WTC11 (cell line): ENCODE results near the gene CEP152. TPM values are rescaled to one million over a fixed set of nuclear protein-coding genes. Genes with fewer than 3 reads are reported as not detected.

ENCODE experiments used
- ATAC-seq: fragments of 200-7000 bp; cut with Tn5 transposase; 2 replicates; pipeline ENCODE4 v1.10.0; 2021; ENCODE audit warnings: mild to moderate bottlenecking, moderate library complexity
- CTCF ChIA-PET: fragments of 300-600 bp; sonication (Branson Sonifier 250); formaldehyde crosslinking; loops from one replicate; lab custom pipeline; 2021; ENCODE audit warnings: antibody characterized with exemption; lab: Charles Lee
- POLR2A ChIA-PET: fragments of 350-600 bp; sonication (Branson Sonifier 250); formaldehyde crosslinking; loops from one replicate; lab custom pipeline; 2021; ENCODE audit warnings: antibody characterized with exemption; lab: Charles Lee
- DNase-seq: peaks from one replicate; pipeline ENCODE4 v3.0.0; 2021; ENCODE audit warnings: low spot score
- H3K27ac Mint-ChIP-seq: 2 replicates; pipeline ENCODE4 v1.8.0; 2021; ENCODE audit warnings: mixed read lengths
- H3K27me3 Mint-ChIP-seq: 2 replicates; pipeline ENCODE4 v1.8.0; 2021; ENCODE audit warnings: low read depth, mild to moderate bottlenecking, moderate library complexity, mixed read lengths
- H3K36me3 Mint-ChIP-seq: 2 replicates; pipeline ENCODE4 v1.8.0; 2021; ENCODE audit warnings: mixed read lengths
- H3K4me1 Mint-ChIP-seq: 2 replicates; pipeline ENCODE4 v1.8.0; 2022; ENCODE audit warnings: mixed read lengths
- H3K4me3 Mint-ChIP-seq: 2 replicates; pipeline ENCODE4 v1.8.0; 2021; ENCODE audit warnings: mild to moderate bottlenecking, moderate library complexity, mixed read lengths
- H3K9me3 Mint-ChIP-seq: 2 replicates; pipeline ENCODE4 v1.8.0; 2021; ENCODE audit warnings: mixed read lengths
- AFF4 ChIP-seq: sonication (generic); formaldehyde crosslinking; IDR thresholded peaks from 2 replicates; pipeline ENCODE4 v1.8.1; 2023; ENCODE audit warnings: mild to moderate bottlenecking, missing genetic modification reagents, borderline replicate concordance
- AR ChIP-seq: fragments of 250-450 bp; sonication (Bioruptor Pico); IDR thresholded peaks from 2 replicates; pipeline ENCODE4 v1.9.0; 2021; ENCODE audit warnings: mild to moderate bottlenecking
- ATF2 ChIP-seq: sonication (generic); formaldehyde crosslinking; IDR thresholded peaks from 2 replicates; pipeline ENCODE4 v1.8.1; 2022; ENCODE audit warnings: low read depth, missing genetic modification reagents, borderline replicate concordance
- ATF3 ChIP-seq: sonication (generic); formaldehyde crosslinking; conservative IDR thresholded peaks from 2 replicates; pipeline ENCODE4 v1.8.1; 2022; ENCODE audit warnings: mild to moderate bottlenecking, missing genetic modification reagents
- ATF6 ChIP-seq: sonication (generic); formaldehyde crosslinking; IDR thresholded peaks from 2 replicates; pipeline ENCODE4 v1.8.1; 2023; ENCODE audit warnings: mild to moderate bottlenecking, missing genetic modification reagents
- E2F4 ChIP-seq: sonication (generic); formaldehyde crosslinking; IDR thresholded peaks from 2 replicates; pipeline ENCODE4 v1.8.1; 2022; ENCODE audit warnings: low read depth, mild to moderate bottlenecking, moderate library complexity, missing genetic modification reagents, borderline replicate concordance
- E2F5 ChIP-seq: sonication (generic); formaldehyde crosslinking; IDR thresholded peaks from 2 replicates; pipeline ENCODE4 v1.8.1; 2022; ENCODE audit warnings: mild to moderate bottlenecking, moderate library complexity, missing genetic modification reagents
- ESRRA ChIP-seq: sonication (generic); formaldehyde crosslinking; IDR thresholded peaks from 2 replicates; pipeline ENCODE4 v1.8.1; 2022; ENCODE audit warnings: mild to moderate bottlenecking, missing genetic modification reagents, borderline replicate concordance
- OVOL2 ChIP-seq: fragments of 250-450 bp; sonication (Bioruptor Pico); IDR thresholded peaks from 2 replicates; pipeline ENCODE4 v1.9.0; 2021; ENCODE audit warnings: mild to moderate bottlenecking, borderline replicate concordance
- RORB ChIP-seq: fragments of 250-450 bp; sonication (Bioruptor Pico); IDR thresholded peaks from 2 replicates; pipeline ENCODE4 v1.9.0; 2021; ENCODE audit warnings: mild to moderate bottlenecking
- SOX15 ChIP-seq: fragments of 250-450 bp; sonication (Bioruptor Pico); IDR thresholded peaks from 2 replicates; pipeline ENCODE4 v1.9.0; 2021; ENCODE audit warnings: mild to moderate bottlenecking
- TCF7 ChIP-seq: sonication (generic); formaldehyde crosslinking; IDR thresholded peaks from 2 replicates; pipeline ENCODE4 v1.8.0; 2022; ENCODE audit warnings: mild to moderate bottlenecking, low read depth, missing genetic modification reagents, moderate library complexity
- ZBTB43 ChIP-seq: sonication (generic); formaldehyde crosslinking; IDR thresholded peaks from 2 replicates; pipeline ENCODE4 v1.8.1; 2023; ENCODE audit warnings: mild to moderate bottlenecking, missing genetic modification reagents
- ZNF138 ChIP-seq: sonication (generic); formaldehyde crosslinking; conservative IDR thresholded peaks from 2 replicates; pipeline ENCODE4 v1.8.1; 2022; ENCODE audit warnings: mild to moderate bottlenecking, moderate library complexity, missing genetic modification reagents
- ZNF532 ChIP-seq: fragments of 250-450 bp; sonication (Bioruptor Pico); IDR thresholded peaks from 2 replicates; pipeline ENCODE4 v1.9.0; 2021; ENCODE audit warnings: mild to moderate bottlenecking, borderline replicate concordance
- ZNF671 ChIP-seq: fragments of 250-450 bp; sonication (Bioruptor Pico); IDR thresholded peaks from 2 replicates; pipeline ENCODE4 v1.8.0; 2021; ENCODE audit warnings: mild to moderate bottlenecking
- total RNA-seq: library from RNA; stranded (reverse); gene quantifications from 3 replicates; pipeline ENCODE4 v1.2.3, GENCODE V29; 2021

Gene CEP152
- total RNA-seq, 1 experiment from 2014 or later, result 16.7 TPM

GRCh38 chr15:48765022-48765421 lies 45.8 kb downstream of the CEP152 start (continued):
- TF ChIP-seq E2F4 (CRISPR knock-in tag) (no peak), ZNF532 (CRISPR knock-in tag) (no peak), TCF7 (no peak)

- Mint-ChIP-seq H3K27me3 (no peaks in the 10 kb centered on the region), H3K9me3 (no peaks in the 10 kb centered on the region), H3K36me3 (peaks cover 16% of the 10 kb centered on the region), H3K4me1 (peaks cover 11% of the 10 kb centered on the region), H3K4me3 (no peak overlapping the region), H3K27ac (no peak overlapping the region)
- ChIA-PET POLR2A (no interaction called here), CTCF (no interaction called here)
- TF ChIP-seq ZNF671 (CRISPR knock-in tag), result no peak
- no peak for TF ChIP-seq ZBTB43
- TF ChIP-seq E2F5 (CRISPR knock-in tag), result no peak
- TF ChIP-seq ESRRA (CRISPR knock-in tag), result no peak
- TF ChIP-seq RORB (CRISPR knock-in tag), result no peak
- TF ChIP-seq AR, result no peak
- no peak for TF ChIP-seq AFF4 (CRISPR knock-in tag)
- TF ChIP-seq ATF6 (CRISPR knock-in tag), result no peak
- TF ChIP-seq ATF3, result no peak
- TF ChIP-seq ZNF138 (CRISPR knock-in tag), result no peak
- TF ChIP-seq ATF2 (CRISPR knock-in tag), result no peak
- TF ChIP-seq SOX15 (CRISPR knock-in tag), result no peak
- TF ChIP-seq OVOL2 (CRISPR knock-in tag), result no peak
- no peak for DNase-seq
- no peak for ATAC-seq
Observed at GRCh38 chr15:48761393-48762158, 49.3 kb downstream of the CEP152 start.
